ENCODE data around the gene BRD2.

BRD2 gene

DNA sequence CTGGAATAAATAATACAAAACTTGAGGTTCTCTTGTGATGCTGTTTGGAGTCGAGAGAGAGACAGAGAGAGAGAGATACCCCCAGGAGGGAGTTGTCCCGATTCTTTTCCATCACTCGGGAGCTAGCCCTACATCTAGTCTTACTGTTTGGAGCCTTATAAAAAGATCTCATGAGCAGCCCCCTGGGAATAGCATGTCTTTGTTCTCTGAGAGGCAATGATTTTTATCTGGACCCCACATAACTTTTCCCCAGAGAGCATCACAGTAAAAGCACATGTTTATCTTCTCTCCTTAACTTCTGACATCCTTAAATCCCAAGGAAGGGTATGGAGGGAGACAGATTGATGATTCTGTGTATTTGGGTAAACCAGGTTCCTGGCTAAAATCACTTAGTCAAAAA, 61.9 kb downstream of the BRD2 start:
- DNase-seq (ENCODE audit: low read depth) = no peak

Data from activated T-helper 1 cell treated with Interleukin-2 at 50 U/mL for 16 hours (primary cell).